ENCODE measurements around the gene SYS1.

SYS1 gene

DNA sequence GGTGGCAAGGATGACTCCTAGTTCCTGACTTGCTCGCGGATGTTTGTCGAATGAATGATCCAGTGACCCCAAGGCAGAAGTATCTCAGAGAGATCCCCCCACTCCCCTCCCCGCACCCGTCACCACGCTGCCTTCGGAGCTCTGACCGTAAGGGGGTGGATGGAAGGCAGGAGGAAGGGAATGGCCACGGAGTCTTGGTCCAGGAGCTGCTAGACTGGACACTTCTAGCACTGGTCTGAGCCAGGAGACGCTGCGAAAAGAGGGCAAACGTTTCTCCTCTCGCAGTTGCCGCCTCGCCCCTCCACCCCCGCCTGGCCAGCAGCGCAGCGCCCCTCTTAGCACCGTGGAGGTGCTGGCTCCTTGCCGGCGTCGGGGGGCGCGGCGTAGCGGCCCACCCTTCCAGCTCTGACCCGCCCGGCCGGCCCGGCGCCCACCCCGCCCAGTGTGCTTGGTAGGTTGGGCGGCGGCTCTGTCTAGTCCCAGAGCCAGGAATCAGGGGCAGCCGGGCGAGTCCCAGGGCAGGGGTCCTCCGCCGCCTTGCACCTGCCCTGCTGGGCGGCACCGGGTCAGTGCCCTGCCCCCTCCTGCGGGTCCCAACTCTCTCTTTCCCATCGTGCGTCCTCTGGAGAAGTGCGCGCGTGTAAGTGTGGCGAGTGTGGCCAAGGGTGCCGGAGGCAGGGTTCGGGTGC, 42.8 kb downstream of the SYS1 start:
- no peak overlapping the region for H3K27ac ChIP-seq
- TF ChIP-seq, protein P1, sequence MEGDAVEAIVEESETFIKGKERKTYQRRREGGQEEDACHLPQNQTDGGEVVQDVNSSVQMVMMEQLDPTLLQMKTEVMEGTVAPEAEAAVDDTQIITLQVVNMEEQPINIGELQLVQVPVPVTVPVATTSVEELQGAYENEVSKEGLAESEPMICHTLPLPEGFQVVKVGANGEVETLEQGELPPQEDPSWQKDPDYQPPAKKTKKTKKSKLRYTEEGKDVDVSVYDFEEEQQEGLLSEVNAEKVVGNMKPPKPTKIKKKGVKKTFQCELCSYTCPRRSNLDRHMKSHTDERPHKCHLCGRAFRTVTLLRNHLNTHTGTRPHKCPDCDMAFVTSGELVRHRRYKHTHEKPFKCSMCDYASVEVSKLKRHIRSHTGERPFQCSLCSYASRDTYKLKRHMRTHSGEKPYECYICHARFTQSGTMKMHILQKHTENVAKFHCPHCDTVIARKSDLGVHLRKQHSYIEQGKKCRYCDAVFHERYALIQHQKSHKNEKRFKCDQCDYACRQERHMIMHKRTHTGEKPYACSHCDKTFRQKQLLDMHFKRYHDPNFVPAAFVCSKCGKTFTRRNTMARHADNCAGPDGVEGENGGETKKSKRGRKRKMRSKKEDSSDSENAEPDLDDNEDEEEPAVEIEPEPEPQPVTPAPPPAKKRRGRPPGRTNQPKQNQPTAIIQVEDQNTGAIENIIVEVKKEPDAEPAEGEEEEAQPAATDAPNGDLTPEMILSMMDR (IDR thresholded peaks at IDR 0.05): no peak
- no peak for TF ChIP-seq ZFX (IDR thresholded peaks at IDR 0.05; ENCODE audit: borderline replicate concordance)

DNA sequence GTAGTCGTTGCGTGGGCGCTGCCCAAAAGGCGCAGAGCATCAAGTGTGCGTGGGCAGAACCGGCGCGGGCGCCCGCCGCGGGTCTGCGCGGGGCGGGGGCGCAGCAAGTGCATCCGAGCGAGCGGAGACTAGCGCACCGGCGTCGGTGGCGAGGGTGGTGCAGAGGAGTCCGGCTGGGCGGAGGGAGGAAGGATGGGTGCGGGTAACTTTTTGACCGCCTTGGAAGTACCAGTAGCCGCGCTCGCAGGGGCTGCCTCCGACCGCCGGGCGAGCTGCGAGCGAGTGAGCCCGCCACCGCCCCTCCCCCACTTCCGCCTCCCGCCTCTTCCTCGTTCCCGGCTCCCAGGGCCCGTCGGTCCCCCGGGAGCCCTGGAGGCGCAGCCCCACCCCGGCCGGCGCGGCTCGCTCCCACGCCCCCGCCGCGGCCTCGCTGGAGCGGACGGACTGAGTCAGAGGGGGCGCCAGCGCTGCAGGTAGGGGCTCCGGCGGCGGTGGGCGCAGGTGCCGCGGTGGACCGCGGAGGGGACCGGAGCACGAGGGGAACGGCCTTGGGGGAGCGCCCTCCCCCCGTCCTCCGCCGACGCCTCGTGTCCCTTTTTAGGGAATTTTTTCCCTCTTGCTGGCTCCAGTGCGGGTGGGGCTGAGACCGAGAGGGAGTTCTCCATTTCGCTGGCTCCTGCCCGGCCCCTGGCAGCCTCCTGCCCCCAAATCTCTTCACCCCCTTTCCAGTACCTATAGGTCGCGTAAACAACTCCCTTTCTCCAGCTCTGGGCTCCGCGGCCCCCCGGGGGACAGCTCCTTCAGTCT, 43.5 kb downstream of the SYS1 start:
- TF ChIP-seq ZFX (IDR thresholded peaks at IDR 0.05; ENCODE audit: borderline replicate concordance): no peak
- TF ChIP-seq, protein P1 (IDR thresholded peaks at IDR 0.05): no peak
- no peak overlapping the region for H3K27ac ChIP-seq

DNA sequence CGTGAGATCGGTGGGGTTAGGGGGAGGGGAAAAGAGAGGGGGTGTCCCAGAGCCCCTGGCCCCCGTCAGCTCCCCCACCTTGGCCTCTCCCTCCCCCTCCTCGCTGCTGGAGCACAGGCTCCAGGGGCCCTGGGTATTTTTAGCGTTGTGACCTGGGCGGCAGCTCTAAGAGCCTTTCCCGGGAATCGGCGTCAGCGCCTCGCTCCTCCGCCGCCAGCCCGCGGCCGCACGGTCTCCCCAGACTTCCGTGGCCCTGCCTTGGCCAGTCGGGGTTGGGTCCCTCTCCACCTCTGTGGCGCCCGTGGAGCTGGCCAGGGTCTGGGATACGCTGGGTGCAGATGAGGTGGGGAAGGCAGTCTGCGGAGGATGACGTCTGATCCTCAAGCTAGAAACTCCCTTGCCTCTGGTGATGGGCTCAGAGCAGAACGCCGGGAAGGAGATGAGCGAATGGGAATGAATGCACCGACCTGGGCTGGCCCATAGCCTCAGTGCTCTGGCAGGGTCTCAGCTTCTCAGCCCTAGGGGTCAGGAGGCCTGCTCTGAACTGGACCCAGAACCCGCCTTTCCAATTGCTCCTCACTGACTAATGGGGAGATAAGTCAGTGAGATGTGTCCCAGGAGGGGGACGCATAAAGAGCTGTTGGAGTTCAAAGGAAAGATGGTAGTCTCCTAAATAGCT, 44.2 kb downstream of the SYS1 start:
- no peak for TF ChIP-seq ZFX (IDR thresholded peaks at IDR 0.05; ENCODE audit: borderline replicate concordance)
- no peak overlapping the region for H3K27ac ChIP-seq

DNA sequence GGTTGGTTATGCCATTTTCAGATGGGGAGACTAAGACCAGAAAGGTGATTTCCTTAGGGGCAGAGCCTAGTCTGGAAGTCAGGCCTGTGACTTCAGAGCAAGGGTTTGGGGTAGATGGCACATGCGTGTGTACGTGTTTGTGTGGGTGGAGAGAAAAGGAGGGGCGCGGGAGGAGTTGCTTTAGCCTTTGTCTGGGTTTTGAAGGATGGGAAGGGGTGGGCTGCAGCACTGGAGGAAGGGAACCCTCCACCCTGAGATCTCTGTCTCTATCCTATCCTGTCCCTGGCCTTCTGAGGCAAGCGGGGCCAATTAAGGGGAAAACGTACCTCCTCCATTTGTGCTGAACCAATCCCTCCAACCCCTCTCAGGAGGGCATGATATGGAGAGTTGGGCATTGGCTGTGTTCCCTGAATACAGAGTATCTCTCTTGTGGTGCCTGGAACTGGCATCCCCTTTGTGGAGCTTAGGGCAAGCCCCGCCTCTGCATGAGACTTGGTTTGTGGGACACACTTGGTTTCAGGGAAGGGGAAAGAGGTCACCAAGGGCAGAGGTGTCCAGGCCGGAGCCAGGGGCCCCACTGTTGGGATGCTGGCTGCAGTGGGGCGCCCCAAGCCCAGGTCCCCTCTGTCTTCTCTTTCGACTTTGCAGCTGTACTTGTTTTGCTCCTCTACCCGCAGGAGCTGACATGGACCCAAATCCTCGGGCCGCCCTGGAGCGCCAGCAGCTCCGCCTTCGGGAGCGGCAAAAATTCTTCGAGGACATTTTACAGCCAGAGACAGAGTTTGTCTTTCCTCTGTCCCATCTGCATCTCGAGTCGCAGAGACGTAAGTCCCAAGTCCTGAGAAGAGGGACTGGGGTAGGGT, 45.1 kb downstream of the SYS1 start, which contains the start of gene DBNDD2:
Gene DBNDD2, plus strand, starts transcription at position 507 of the 863 bp plus-strand sequence. Its CDS starts 179 bp downstream, at position 686.
- H3K27ac ChIP-seq: no peak within 1 kb of the TSS
- TF ChIP-seq ZFX (IDR thresholded peaks at IDR 0.05; ENCODE audit: borderline replicate concordance): no peak
- TF ChIP-seq, protein P1 (IDR thresholded peaks at IDR 0.05): no peak

DNA sequence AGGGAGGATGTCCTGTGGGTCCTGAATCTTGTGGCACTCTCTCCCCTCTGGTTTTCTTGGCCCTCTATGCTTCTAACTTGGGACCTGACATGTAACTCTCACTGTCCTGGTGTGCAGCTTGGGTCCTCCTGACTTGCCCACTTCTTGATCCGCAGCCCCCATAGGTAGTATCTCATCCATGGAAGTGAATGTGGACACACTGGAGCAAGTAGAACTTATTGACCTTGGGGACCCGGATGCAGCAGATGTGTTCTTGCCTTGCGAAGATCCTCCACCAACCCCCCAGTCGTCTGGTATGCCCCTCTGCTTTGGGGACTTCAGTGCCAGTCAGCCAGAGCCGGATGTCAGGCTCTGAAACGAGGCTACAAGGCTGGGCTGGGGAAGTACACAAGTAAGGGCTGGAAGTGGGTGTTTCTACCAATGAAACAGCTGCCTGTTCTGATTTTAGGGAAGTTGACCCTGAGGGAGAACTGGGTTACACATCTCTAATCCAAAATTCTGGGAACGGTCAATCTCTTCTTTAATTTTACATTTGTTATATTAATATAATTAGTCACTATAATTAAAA, 45.8 kb downstream of the SYS1 start:
- no peak for TF ChIP-seq ZFX (IDR thresholded peaks at IDR 0.05; ENCODE audit: borderline replicate concordance)
- TF ChIP-seq, protein P1 (IDR thresholded peaks at IDR 0.05): no peak
- no peak overlapping the region for H3K27ac ChIP-seq

DNA sequence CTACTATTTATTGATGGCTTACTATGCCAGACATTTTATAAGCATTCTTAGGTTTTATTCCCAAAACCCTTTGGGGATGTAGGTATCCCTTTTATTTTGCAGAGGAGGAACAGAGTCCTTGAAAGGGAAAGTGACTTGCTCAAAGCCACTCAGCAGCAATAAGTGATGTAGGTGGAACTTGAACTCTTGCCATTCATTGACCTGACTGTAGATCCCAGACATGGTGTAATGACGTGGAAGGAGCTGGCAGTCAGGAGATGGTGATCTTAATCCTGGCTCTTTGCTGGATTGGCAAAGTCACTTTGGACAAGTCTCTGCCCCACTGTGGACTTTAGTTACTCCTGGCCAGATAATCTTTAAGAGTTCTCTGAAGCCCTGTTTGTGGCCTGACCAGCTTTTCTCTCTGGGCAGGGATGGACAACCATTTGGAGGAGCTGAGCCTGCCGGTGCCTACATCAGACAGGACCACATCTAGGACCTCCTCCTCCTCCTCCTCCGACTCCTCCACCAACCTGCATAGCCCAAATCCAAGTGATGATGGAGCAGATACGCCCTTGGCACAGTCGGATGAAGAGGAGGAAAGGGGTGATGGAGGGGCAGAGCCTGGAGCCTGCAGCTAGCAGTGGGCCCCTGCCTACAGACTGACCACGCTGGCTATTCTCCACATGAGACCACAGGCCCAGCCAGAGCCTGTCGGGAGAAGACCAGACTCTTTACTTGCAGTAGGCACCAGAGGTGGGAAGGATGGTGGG, 46.7 kb downstream of the SYS1 start:
- H3K27ac ChIP-seq: no peak overlapping the region
- TF ChIP-seq, protein P1 (IDR thresholded peaks at IDR 0.05): no peak
- TF ChIP-seq ZFX (IDR thresholded peaks at IDR 0.05; ENCODE audit: borderline replicate concordance): no peak

All from 22Rv1 (cell line).